Mesendoderm (in vitro differentiated cells): ENCODE data around the gene CTSL.

Source experiments
- DNase-seq: peaks from one replicate; pipeline ENCODE4 v3.0.0; 2013
- H2AK5ac ChIP-seq: 2 replicates; pipeline ENCODE4 v1.6.1; 2013; ENCODE audit warnings: low read length, inconsistent platforms
- H2BK120ac ChIP-seq: 2 replicates; pipeline ENCODE4 v1.6.1; 2013; ENCODE audit warnings: low read depth, mild to moderate bottlenecking, low read length, moderate library complexity, mixed read lengths
- H2BK15ac ChIP-seq: replicated peaks from 2 replicates; pipeline ENCODE4 v1.6.1; 2013; ENCODE audit warnings: low read depth, mild to moderate bottlenecking, moderate library complexity
- H2BK5ac ChIP-seq: 2 replicates; pipeline ENCODE4 v1.6.1; 2013; ENCODE audit warnings: low read length, inconsistent platforms
- H3K18ac ChIP-seq: 2 replicates; pipeline ENCODE4 v1.6.1; 2013; ENCODE audit warnings: mild to moderate bottlenecking, low read length, mixed read lengths
- H3K23ac ChIP-seq: one replicate; pipeline ENCODE4 v1.6.1; 2013; ENCODE audit warnings: low read length
- H3K27ac ChIP-seq: 2 replicates; pipeline ENCODE4 v1.5.1; 2013; ENCODE audit warnings: low read depth, mild to moderate bottlenecking, inconsistent platforms, low read length, moderate library complexity
- H3K27me3 ChIP-seq: 2 replicates; pipeline ENCODE4 v1.6.1; 2013; ENCODE audit warnings: low read length, control low read depth, mild to moderate bottlenecking, inconsistent platforms; ENCODE audit not compliant: insufficient read depth, poor library complexity
- H3K36me3 ChIP-seq: 2 replicates; pipeline ENCODE4 v1.6.1; 2013; ENCODE audit warnings: low read length, inconsistent platforms; ENCODE audit not compliant: control insufficient read depth, insufficient read depth
- H3K4ac ChIP-seq: one replicate; pipeline ENCODE4 v1.6.1; 2013; ENCODE audit warnings: low read depth, mild to moderate bottlenecking, low read length, moderate library complexity
- H3K4me1 ChIP-seq: 2 replicates; pipeline ENCODE4 v1.6.1; 2013; ENCODE audit warnings: low read depth, low read length, inconsistent platforms; ENCODE audit not compliant: control insufficient read depth
- H3K4me2 ChIP-seq: 2 replicates; pipeline ENCODE4 v1.6.1; 2013; ENCODE audit warnings: low read length
- H3K4me3 ChIP-seq: 2 replicates; pipeline ENCODE4 v1.5.1; 2013; ENCODE audit warnings: mild to moderate bottlenecking, low read length
- H3K56ac ChIP-seq: one replicate; pipeline ENCODE4 v1.6.1; 2013; ENCODE audit warnings: low read length
- H3K79me1 ChIP-seq: 2 replicates; pipeline ENCODE4 v1.6.1; 2013; ENCODE audit warnings: low read length, inconsistent platforms
- H3K79me2 ChIP-seq: 2 replicates; pipeline ENCODE4 v1.6.1; 2013; ENCODE audit warnings: mild to moderate bottlenecking, low read length; ENCODE audit not compliant: control insufficient read depth, insufficient read depth
- H3K9ac ChIP-seq: 2 replicates; pipeline ENCODE4 v1.6.1; 2013; ENCODE audit warnings: low read length, inconsistent platforms
- H4K5ac ChIP-seq: one replicate; pipeline ENCODE4 v1.6.1; 2013; ENCODE audit warnings: low read length
- H4K8ac ChIP-seq: one replicate; pipeline ENCODE4 v1.6.1; 2013; ENCODE audit warnings: low read depth, mild to moderate bottlenecking, control low read depth, low read length, moderate library complexity
- WGBS: extraction: QIAGEN DNeasy Blood & Tissue Kit; methylation state at CpG from one replicate; pipeline ENCODE4 v1.1.7; 2013; ENCODE audit warnings: low lambda C conversion rate, missing lambda C conversion rate; ENCODE audit not compliant: insufficient coverage; ENCODE audit errors: extremely low coverage; 5-methylcytosine and 5-hydroxymethylcytosine counted together

The CTSL gene

GRCh38 chr9:87685871-87686519 lies 39.9 kb upstream of the CTSL start:
- H3K4me2 ChIP-seq, result no peak overlapping the region
- no peaks in the 10 kb centered on the region for H3K79me1 ChIP-seq
- DNase-seq, result no peak
- no peak overlapping the region for H3K56ac ChIP-seq
- H3K9ac ChIP-seq, result no peak overlapping the region
- no peak overlapping the region for H4K5ac ChIP-seq
- H2BK5ac ChIP-seq, result no peak overlapping the region
- peaks cover 7% of the 10 kb centered on the region for H3K36me3 ChIP-seq
- no peak overlapping the region for H4K8ac ChIP-seq
- no peak overlapping the region for H3K4ac ChIP-seq
- no peaks in the 10 kb centered on the region for H3K27me3 ChIP-seq
- H3K23ac ChIP-seq, result no peak overlapping the region
- no peak overlapping the region for H3K4me3 ChIP-seq
- no peak overlapping the region for H3K18ac ChIP-seq
- H2BK120ac ChIP-seq, result no peak overlapping the region
- H3K27ac ChIP-seq, result no peak overlapping the region
- H3K79me2 ChIP-seq, result no peaks in the 10 kb centered on the region
- no peak overlapping the region for H2AK5ac ChIP-seq
- H3K4me1 ChIP-seq, result no peaks in the 10 kb centered on the region
- WGBS, result no CpG with 5 or more reads among the region's 14 CpGs
- H2BK15ac ChIP-seq, result no peak overlapping the region

DNA sequence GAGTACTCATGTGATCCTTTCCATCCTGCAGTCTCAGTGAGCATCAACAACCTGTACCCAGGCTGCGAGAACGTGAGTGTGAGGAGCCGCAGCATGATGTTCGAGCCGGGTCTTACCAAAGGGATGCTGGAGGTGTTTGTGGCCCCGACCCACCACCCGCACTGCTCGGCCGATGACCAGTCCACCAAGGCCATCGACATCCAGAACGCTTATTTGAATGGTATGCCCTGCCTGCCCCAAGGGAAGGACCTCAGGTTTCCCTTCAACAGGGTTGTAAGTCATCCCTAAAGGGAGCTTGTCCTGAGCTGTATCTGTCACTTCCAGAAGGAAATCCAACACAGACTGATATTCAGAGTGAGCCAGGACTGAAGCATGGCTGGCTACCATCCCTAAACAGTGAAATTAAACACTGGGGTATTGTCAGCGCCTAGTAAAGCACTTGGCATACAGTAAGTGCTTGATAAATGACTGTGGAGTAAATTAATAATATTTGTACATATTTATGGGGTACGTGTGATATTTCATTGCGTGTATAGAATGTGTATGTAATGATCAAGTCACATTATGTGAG lies 39.3 kb upstream of the CTSL start:
- H4K8ac ChIP-seq, result no peak overlapping the region
- no peak overlapping the region for H3K4me2 ChIP-seq
- no peak overlapping the region for H3K56ac ChIP-seq
- no peak overlapping the region for H3K9ac ChIP-seq
- H3K79me2 ChIP-seq, result no peaks in the 10 kb centered on the region
- H2BK15ac ChIP-seq, result no peak overlapping the region
- H2BK5ac ChIP-seq, result no peak overlapping the region
- H2AK5ac ChIP-seq, result no peak overlapping the region
- no peak overlapping the region for H3K27ac ChIP-seq
- DNase-seq, result no peak
- H3K27me3 ChIP-seq, result no peaks in the 10 kb centered on the region
- no peaks in the 10 kb centered on the region for H3K79me1 ChIP-seq
- no peak overlapping the region for H3K4me3 ChIP-seq
- no CpG with 5 or more reads among the region's 14 CpGs for WGBS
- H3K4me1 ChIP-seq, result no peaks in the 10 kb centered on the region
- H3K4ac ChIP-seq, result no peak overlapping the region
- peaks cover 3% of the 10 kb centered on the region for H3K36me3 ChIP-seq
- no peak overlapping the region for H2BK120ac ChIP-seq
- H4K5ac ChIP-seq, result no peak overlapping the region
- no peak overlapping the region for H3K18ac ChIP-seq
- no peak overlapping the region for H3K23ac ChIP-seq

DNA sequence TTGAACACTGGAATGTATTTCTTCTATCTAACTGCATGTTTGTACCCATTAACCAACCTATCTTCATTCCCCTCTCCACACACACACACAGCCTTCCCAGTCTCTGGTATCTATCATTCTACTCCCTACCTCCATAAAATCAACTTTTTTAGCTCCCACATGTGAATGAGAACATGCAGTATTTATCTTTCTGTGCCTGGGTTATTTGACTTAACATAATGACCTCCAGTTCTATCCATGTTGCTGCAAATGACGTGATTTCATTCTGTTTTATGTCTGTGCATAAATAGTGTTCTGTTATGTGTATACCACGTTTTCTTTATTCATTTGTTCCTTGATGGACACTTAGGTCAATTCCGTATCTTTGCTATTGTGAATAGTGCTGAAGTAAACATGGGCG lies 38.7 kb upstream of the CTSL start:
- H3K4me3 ChIP-seq, result no peak overlapping the region
- H3K27ac ChIP-seq, result no peak overlapping the region
- no peak overlapping the region for H3K23ac ChIP-seq
- WGBS, result no CpG with 5 or more reads among the region's 4 CpGs
- no peak overlapping the region for H3K56ac ChIP-seq
- H3K4me2 ChIP-seq, result no peak overlapping the region
- H3K4ac ChIP-seq, result no peak overlapping the region
- no peaks in the 10 kb centered on the region for H3K4me1 ChIP-seq
- H2BK5ac ChIP-seq, result no peak overlapping the region
- DNase-seq, result no peak
- no peak overlapping the region for H4K8ac ChIP-seq
- no peak overlapping the region for H2BK15ac ChIP-seq
- H3K79me2 ChIP-seq, result no peaks in the 10 kb centered on the region
- H2BK120ac ChIP-seq, result no peak overlapping the region
- H2AK5ac ChIP-seq, result no peak overlapping the region
- no peaks in the 10 kb centered on the region for H3K36me3 ChIP-seq
- no peaks in the 10 kb centered on the region for H3K27me3 ChIP-seq
- no peak overlapping the region for H3K18ac ChIP-seq
- no peaks in the 10 kb centered on the region for H3K79me1 ChIP-seq
- H3K9ac ChIP-seq, result no peak overlapping the region
- no peak overlapping the region for H4K5ac ChIP-seq

- Histone ChIP-seq H2AK5ac (no peak overlapping the region), H3K23ac (no peak overlapping the region), H3K4me3 (no peak overlapping the region), H2BK120ac (no peak overlapping the region), H3K4me1 (no peaks in the 10 kb centered on the region), H3K4me2 (no peak overlapping the region), H3K27ac (no peak overlapping the region), H3K56ac (no peak overlapping the region), H3K79me1 (peaks cover 8% of the 10 kb centered on the region), H3K9ac (no peak overlapping the region), H4K8ac (no peak overlapping the region), H2BK5ac (no peak overlapping the region), H3K36me3 (peaks cover 11% of the 10 kb centered on the region), H2BK15ac (no peak overlapping the region), H3K18ac (no peak overlapping the region), H3K27me3 (no peaks in the 10 kb centered on the region), H4K5ac (no peak overlapping the region), H3K79me2 (peaks cover 2% of the 10 kb centered on the region), H3K4ac (no peak overlapping the region)
- no peak for DNase-seq
- no CpG with 5 or more reads among the region's 3 CpGs for WGBS
These were observed 31.6 kb upstream of the CTSL start for GRCh38 chr9:87694236-87694755.

DNA sequence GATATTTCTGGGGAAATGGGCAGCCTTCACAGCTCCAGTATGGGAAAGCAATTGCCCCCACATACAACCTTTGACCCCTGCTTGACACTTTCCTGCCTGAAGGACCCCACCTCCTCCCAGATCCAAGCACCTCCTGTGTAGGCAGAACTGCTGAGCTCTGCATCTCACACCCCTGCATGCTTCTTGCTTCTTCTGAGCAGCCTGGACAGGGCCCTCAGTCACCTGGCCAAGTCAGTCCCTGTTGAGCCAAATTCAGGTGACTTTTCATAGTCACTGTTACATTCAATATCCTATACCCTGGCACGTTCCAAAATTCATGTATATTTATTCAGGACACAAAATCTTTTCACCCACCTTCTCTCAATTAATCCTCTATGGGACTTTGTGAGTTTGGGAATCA lies 30.4 kb upstream of the CTSL start:
- peaks cover 2% of the 10 kb centered on the region for H3K79me2 ChIP-seq
- no peaks in the 10 kb centered on the region for H3K4me1 ChIP-seq
- no peak overlapping the region for H3K18ac ChIP-seq
- no peak overlapping the region for H3K23ac ChIP-seq
- H2AK5ac ChIP-seq, result no peak overlapping the region
- no peak overlapping the region for H3K9ac ChIP-seq
- H2BK120ac ChIP-seq, result no peak overlapping the region
- H3K4me2 ChIP-seq, result no peak overlapping the region
- H3K36me3 ChIP-seq, result peaks cover 14% of the 10 kb centered on the region
- no peak overlapping the region for H2BK5ac ChIP-seq
- H4K8ac ChIP-seq, result no peak overlapping the region
- H3K4ac ChIP-seq, result no peak overlapping the region
- H3K56ac ChIP-seq, result no peak overlapping the region
- H3K27me3 ChIP-seq, result no peaks in the 10 kb centered on the region
- H3K79me1 ChIP-seq, result peaks cover 8% of the 10 kb centered on the region
- no peak overlapping the region for H3K4me3 ChIP-seq
- no CpG with 5 or more reads among the region's 1 CpG for WGBS
- no peak for DNase-seq
- no peak overlapping the region for H2BK15ac ChIP-seq
- H3K27ac ChIP-seq, result no peak overlapping the region
- no peak overlapping the region for H4K5ac ChIP-seq

GRCh38 chr9:87696641-87697040 lies 29.3 kb upstream of the CTSL start:
- H3K18ac ChIP-seq, result no peak overlapping the region
- peaks cover 8% of the 10 kb centered on the region for H3K79me1 ChIP-seq
- H4K5ac ChIP-seq, result no peak overlapping the region
- peaks cover 2% of the 10 kb centered on the region for H3K79me2 ChIP-seq
- H2BK5ac ChIP-seq, result no peak overlapping the region
- H3K56ac ChIP-seq, result no peak overlapping the region
- WGBS, result no CpG with 5 or more reads among the region's 7 CpGs
- no peaks in the 10 kb centered on the region for H3K27me3 ChIP-seq
- no peak for DNase-seq
- no peak overlapping the region for H3K4me3 ChIP-seq
- no peak overlapping the region for H2BK15ac ChIP-seq
- H3K4me2 ChIP-seq, result no peak overlapping the region
- H2AK5ac ChIP-seq, result no peak overlapping the region
- no peaks in the 10 kb centered on the region for H3K4me1 ChIP-seq
- no peak overlapping the region for H3K27ac ChIP-seq
- no peak overlapping the region for H3K23ac ChIP-seq
- no peak overlapping the region for H3K9ac ChIP-seq
- no peak overlapping the region for H4K8ac ChIP-seq
- no peak overlapping the region for H3K4ac ChIP-seq
- peaks cover 14% of the 10 kb centered on the region for H3K36me3 ChIP-seq
- no peak overlapping the region for H2BK120ac ChIP-seq
